Breast epithelium (tissue), 3 donors: ENCODE results near the gene ZBTB5.

Experiments used
- CTCF ChIP-seq, 3 donors: fragments of 450-650 bp; IDR thresholded peaks; one replicate each; pipeline ENCODE4 v1.5.1; 2016 to 2017; ENCODE audit warnings: antibody characterized with exemption in 3 of 3, mild to moderate bottlenecking in 3 of 3, moderate library complexity in 3 of 3
- POLR2A ChIP-seq: fragments of 450-650 bp; IDR thresholded peaks from one replicate; pipeline ENCODE4 v1.6.1; 2016; ENCODE audit warnings: antibody characterized with exemption, mild to moderate bottlenecking, moderate library complexity

GRCh38 chr9:37406603-37407401 is 58.4 kb downstream of the ZBTB5 start:
- TF ChIP-seq CTCF (IDR thresholded peaks at IDR 0.05) = no peak
- no peak for TF ChIP-seq POLR2A
